GM21786 (cell line): ENCODE measurements around the gene BTBD1.

ENCODE experiments used
- ATAC-seq: cut with Tn5 transposase; IDR thresholded peaks from one replicate; pipeline ENCODE4 v1.9.1; 2021; ENCODE audit not compliant: unreplicated experiment

Gene BTBD1

DNA sequence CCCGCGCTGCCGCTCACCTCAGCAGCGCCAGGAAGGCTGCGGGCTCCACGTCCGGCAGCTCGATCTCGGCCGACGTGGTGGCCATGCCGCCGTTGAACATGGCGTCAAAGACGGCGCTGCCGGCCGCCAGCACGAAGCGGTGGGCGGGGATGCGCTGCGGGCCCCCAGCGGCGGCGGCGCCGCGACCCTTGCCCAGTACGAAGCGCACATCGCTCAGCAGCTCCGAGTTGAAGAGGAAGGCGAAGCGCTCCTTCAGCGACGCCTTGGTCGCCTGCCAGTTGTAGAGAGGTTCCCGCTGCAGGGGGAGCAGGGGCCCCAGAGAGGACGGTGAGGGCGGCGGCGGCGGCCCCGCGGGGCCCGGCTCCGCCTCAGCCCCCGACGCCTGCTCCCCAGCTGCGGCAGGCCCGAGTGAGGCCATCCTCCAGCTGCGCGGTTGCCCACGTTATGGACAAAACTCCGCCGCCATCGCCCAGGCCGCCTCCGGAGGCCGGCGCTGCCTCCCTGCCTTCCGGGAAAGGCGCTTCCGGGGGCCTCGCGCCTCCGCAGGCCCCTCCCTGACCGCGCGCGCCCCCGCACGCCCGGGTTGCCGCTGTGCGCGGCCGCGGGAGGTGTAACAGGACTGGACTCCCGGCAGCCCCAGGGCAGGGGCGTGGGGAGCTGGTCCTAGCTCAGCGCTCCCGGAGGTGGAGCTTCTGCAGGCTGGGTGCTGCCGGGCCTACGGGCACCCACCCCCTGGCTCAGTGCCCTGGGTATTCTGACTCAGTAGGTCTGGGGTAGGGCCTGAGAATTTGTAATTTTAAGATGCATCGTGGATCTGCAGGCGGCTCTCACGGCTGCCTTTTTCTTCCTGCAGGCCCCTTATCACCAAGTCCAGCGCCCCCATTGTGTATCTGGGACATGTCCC is at the start of gene BTBD1:
BTBD1 (minus strand) TSS at position 519 of the 904 bp plus-strand sequence; CDS start at position 418, 101 bp downstream.
- peak; percentile 81 for ATAC-seq

DNA sequence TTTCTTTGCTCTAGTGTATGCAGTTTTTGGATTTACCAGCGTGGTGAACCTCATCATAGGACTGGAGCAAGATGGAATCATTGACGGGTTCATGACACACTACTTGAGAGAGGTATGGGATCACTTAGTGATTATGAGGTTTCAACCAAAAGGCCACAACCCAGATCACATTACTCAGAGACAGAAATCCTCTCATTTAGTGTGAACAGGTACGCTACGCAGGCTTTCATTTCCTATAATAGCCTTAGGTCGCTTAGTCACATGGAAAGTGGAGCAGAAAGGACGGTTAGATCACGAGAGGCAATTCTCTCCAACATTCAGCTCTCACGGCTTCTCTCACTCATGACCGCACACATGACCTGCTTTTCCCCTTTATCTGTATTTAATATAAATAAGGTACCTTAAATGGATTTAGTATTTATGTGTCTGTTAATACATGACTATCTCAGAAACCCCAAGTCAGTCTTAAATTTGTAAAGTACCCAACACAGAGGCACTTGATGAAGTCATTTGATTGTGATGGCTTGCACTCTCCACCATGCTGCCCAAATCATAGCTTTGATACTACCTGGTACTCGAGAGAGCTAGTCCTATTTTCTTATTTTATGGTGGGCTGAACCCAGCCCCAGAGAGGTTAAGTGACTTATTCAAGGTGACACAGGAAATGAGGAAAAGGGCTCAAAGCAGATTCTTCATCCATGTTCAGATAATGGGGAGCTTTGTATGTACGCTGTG is 48.9 kb upstream of the BTBD1 start:
- ATAC-seq: peak; percentile 88

DNA sequence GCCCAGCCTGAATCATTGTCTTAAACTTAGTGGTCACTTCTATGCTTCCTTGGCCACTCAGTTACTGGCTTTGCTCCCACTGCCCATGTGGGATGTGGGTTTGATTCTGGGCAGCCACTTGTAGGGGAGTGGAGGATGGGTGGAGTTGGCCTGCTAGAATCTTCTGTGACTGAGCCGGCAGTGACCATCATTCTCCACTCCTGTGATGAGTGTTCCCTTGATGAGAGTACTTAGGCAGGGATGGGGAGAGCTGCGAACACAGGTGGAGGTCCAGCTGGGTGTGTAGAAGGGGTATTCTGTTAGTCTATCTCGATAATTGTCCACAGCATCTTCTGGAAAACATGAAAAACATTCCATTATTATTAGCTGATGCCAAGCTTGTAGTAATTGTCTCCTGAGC is 48.4 kb upstream of the BTBD1 start:
- ATAC-seq: no peak

DNA sequence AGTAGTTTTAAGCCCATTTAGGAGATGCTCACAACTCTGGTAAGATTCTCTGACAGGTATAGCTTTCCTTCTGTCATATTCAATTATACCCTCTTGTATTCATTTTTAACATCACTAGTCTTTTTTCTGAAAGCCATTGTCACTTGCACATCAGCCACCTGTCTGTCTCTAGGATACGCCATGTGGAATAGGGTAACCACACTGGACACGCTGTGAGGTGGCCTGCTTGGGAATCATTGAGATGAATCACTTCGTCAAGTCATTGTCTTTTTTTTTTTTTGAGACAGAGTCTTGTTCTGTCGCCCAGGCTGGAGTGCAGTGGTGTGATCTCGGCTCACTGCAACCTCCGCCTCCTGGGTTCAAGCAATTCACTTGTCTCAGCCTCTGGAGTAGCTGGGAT is 47.8 kb upstream of the BTBD1 start:
- no peak for ATAC-seq

DNA sequence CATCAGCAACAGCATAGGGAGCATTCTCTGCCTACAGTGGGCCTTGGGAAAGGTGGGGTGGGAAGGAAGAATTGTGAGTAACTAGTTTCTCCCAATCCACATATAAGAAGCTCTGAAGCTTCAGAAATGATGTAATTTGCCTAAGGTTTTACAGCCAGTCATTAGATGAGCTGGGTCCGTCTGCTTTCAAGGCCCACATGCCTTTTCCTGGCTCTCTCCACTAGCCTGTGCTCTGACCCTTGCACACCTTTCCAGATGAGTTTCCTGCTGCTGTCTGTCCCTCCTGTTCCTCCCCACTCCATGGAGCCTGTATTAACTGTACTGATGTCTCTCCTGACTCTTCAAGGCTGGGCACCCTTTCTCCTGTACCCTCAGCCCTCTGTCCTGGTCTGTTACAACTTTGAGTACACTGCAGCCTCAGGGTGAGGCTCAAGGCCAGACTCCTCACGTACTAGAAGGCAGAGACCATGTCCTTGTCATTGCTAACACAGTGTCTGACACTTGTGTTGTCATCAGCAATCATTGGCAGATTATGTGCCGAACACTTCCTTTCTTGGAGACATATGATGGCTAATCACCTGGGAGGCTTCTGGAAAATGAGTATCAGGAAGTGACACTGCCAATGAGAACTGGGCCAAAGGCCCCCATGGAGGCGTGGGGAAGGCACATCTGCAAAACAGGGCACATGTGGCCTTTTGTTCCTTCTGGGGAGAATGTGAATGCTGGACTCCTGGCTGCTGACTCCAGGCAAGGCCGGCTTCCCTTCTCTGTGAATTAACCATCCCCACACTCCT is 47.0 kb upstream of the BTBD1 start:
- ATAC-seq: no peak

DNA sequence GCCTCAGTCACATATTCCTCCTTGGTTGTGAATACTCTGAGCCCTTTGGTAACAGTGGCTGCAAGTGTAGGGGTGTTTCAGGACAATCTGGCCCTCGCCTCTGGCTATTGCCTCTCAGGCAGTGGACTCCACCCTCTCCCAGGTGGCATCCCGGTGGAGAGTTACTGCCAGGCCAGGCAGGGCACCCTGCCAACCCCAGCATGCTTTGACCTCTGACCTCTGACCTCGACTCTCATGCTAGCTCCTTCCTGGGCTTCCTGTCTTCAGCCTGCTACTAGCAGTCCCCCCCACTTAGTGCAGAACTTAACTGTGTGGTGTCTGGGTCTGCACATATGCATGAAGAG is 45.9 kb upstream of the BTBD1 start:
- no peak for ATAC-seq

DNA sequence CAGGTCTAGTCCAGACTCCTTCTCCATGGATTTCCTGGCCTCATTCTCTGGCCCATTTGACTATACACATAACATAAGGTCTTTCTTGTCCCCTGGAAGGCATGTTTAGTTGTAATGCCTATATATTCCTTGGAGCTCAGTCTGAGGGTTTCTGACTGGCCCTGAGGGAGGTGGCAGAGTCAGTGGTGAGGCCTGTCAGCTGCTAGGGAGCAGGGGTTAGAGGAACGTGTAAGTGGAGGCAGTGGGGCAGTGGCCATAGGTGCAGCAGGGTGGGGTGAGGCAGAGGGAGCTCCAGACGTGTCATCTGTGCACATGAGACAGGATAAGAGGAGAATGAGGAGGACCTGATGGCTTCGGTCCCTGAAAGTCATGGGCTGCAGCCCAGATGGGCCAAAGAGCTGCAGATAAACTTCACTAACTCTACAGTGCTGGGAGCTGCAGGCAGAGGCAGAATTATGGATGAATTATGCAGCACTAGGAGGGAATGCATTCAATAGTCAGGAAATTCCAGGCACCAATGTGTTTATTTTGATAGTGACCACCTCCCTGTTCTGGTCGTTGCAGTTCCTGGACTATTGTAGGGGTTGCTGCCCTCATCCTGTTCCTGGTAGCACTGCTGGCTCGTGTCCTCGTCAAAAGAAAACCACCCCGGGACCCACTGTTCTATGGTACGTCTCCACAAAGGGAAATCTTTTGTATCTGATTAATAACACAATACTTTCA is 45.3 kb upstream of the BTBD1 start:
- ATAC-seq: no peak

DNA sequence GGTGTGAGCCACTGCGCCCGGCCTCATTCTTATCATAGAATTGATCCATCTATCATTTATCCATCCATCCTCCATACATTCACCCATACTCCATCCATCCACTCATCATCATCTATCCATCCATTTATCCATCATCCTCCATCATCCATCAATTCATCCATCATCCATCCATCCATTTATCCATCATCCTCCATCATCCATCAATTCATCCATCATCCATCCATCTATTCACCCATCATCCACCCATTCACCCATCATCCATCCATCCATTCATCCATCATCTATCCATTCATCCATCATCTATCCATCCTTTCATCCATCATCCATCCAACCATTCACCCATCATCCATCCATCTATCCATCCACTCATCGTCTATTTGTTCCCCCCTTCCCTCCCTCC is 44.1 kb upstream of the BTBD1 start:
- ATAC-seq: no peak

DNA sequence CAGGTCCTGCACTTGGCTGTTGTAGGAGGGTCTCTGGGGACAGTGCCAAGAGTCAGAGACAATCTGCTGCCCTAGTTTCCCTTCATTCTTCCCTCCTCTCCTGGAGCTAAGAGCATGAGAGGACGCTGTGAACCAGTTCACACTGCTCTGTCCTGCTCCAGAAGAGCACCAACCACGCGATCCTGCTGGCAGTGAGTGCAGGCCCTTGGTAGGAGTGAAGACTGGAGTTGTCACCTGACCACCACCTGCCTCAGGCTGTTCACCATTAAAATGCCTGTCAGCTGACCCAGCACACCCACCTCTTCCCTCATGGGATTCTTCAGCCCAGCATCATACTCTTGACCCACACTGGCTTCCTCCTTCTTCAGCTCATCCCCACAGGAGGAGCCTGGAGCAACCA is 43.3 kb upstream of the BTBD1 start:
- ATAC-seq: no peak

DNA sequence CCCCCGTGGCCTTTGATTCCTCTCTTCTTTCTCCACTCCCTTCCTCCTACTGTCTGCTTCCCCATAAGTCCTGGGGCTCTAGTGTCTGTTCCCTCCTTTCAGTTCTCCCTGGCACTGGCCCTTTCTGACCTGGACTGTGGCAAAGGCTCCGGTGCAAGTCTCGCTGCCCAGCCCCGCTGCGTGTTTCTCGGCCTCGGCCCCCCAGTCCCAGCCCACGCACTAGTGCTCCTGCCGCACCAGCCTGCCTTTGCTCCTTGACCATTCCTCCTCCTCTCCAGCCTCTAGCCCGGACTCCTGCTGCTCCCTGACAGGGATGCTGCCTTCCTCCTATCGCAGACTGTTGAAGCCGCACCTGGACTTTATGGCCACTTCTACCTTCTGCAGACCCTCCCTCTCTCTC is 42.5 kb upstream of the BTBD1 start:
- ATAC-seq: no peak

DNA sequence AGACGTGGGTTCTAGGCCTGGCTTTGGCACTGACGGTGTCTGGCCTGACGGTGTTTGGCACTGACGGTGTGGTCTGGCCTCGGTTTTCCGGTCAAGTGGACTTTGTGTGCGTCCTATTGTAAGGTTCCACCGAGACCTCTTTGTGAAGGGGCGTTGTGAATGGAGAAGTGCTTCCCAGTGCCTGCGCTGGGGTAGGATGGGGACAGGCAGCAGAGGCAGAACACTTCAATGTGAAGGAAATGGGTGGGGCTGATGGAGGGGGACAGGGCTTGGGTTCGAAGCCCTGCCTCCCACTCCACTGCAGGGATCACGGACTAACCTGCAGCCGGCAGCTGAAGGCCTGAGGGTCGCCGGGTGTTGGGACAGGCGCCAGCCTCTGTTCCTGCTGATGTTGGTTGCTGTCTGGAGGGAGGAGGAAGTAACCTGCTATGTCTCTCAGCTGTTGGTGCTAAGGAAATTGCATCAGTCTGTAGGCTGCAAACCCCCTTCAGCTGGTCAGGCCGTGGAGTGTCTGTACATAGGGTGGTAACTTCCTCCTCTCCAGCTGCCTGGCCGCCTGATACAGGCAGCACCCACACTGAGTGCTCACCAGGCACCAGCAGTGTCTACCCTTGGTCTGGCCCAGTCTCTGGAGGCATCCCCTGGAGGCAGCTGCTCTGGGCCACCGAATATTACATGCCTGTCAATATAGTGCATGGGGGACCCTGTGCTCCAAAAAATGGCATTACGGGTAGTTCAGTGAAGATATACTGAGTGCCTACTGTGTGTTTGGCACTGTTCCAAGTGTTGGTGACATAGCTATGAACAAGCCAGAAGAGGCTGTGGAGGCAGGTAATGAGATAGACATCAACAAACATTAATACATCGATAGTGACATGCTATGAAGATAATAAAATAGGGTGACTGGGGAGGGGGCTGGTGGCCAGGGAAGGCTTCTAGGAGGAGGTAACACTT is 41.5 kb upstream of the BTBD1 start:
- peak; percentile 76 for ATAC-seq

DNA sequence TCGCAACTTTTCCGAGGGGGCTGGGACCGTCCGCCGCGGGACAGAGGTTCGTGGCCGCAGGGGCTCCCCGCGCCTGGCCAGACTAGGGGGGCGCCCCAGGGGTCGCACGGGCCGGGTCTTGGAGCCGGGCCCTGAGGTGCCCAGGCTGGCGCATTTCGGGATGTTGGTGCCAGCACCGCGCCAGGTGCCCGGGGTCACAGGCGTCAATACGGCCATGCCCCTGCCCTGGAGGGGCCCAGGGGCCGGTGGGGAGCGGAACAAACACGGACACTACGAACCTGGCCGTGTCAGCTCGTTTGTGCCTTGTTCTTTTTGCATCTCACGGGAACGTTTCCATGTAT is 40.8 kb upstream of the BTBD1 start:
- ATAC-seq: no peak

DNA sequence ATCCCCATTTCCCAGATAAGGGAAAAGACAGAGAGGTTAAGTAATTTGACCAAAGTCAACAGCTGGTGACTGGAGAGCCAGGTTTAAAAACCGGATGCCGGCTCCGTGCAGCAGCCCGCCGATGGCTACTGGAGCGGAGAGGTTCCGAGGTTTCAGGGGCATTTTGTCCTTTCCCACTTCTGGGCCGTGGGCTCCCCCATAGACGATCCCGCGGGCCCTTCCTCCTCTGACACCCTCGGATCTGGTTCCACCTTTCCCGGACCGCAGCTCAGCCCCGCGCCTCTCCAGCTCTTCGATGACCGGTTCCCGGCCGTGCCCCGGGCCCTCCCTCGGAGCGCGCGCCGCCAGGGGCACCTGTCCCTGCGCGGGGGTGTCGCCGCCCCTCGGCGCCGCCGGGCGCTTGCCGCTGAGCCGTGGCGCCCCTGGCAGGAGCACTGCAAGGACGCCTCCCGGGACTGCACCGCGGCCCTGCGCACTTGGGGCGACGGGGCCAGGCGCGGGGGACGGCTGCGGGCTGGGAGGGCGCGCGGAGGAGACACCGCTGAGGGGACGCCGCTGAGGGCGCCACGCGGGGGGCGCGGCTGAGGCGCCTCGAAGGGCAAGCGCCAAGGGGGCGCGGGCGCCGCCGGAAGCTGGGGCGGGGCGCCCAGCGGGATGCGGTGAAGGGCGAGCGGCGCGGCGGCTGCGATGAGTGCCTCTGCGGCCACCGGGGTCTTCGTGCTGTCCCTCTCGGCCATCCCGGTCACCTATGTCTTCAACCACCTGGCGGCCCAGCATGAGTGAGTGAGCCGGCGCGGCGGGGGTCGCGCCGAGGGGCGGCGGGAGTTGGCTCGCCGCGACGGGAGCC is 40.2 kb upstream of the BTBD1 start, which contains the start of gene TM6SF1:
TM6SF1 (plus strand) TSS at position 652 of the 847 bp plus-strand sequence; CDS start at position 688, 36 bp downstream.
- no peak for ATAC-seq

DNA sequence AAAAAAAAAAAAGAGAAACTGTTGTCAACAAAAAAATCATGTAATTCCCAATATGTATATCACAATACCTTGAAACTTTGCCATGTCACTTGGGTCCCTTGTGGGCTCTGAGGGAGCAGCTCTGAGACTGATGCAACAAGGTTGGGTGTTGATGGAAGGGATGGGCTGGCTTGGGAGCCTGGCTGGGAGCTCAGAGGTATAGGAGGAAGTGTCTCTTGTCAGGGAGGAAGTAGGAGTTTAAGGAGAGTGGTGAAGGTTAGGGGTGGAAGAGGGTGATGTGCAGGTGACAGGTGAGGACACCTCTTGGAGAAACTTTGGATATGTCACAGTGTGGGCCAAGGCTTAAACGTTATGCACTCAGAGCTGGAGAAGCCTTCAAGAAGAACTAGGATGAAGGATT is 38.4 kb upstream of the BTBD1 start:
- ATAC-seq: no peak

DNA sequence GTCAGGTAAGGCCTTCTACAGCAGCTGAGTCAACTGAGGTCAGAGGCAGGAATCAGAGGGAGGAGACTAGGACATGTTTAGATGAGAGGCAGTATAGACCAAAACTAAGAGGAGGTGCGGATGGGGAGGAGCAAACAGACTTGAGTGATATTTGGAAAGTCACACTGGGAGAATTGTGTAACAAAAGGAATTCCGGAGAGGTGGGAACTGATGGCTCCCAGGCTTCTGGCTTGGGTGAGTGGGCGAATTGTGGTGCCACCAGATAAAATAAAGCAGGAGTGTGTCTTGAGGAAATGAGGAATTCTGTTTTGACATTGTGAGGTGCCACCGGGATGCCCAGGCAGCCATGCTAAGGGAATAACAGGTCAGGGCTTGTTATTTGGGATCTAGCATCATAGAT is 37.1 kb upstream of the BTBD1 start:
- ATAC-seq: no peak

DNA sequence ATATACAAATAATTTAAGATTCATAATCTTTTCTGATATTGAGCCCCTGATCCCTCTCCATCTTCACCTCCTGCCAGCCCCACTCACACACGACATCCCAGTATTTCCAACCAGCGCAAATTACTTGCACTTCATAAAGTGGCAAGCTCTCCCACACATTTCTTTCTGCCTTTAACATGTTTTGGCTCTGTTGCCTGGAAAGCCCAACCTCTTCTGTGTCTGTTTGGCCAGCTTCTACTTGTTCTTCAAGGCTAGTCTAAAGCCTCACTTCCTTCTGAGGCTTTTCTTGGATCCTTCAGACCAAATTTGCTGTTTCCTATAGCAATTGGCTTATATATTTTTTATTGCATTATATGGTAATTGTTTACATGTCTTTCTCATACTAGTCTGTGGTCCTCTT is 35.3 kb upstream of the BTBD1 start:
- no peak for ATAC-seq

DNA sequence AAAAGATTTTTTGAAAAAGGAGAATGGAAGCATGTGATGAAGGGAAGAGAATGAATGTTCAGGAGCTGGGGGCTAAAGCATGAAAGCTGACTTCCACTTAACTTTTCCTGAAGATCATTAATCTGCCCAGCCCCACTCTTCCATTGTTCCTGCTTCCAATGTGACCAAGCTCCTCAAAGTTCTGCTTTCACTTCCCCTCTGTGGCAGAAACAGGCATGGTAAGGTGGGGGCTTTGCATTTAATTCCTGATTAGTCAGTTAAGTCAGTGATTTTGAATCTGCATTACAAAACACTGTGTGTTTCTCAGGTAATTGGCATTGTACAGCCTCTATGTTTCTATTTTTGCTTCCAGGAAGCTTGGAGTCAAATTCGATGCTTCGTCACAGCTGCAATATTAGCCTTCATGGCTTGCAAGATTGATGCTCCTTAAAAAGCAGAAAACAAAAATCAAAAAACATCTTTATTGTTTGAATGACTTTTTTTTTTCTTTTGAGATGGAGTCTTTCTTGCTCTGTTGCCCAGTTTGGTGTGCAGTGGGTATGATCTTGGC is 33.1 kb upstream of the BTBD1 start:
- ATAC-seq: no peak

DNA sequence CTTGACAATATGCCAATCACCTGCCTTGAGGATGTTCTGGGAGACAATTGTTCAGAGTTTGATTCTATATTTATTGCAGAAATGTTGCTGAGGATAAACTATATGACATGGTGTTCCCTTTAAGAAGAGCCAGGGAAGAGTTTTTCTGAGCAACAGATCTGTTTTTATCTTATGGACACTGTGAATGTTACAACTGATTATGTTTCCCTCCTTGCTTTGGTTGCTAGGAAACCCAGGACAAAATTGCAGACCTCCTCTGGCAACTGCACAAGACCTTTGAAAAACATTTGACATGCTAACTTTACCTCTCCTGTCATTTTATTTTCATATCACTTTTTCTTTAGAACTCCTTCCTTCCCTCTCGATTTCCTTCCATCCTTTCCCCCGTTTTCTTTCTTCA is 32.2 kb upstream of the BTBD1 start:
- no peak for ATAC-seq

DNA sequence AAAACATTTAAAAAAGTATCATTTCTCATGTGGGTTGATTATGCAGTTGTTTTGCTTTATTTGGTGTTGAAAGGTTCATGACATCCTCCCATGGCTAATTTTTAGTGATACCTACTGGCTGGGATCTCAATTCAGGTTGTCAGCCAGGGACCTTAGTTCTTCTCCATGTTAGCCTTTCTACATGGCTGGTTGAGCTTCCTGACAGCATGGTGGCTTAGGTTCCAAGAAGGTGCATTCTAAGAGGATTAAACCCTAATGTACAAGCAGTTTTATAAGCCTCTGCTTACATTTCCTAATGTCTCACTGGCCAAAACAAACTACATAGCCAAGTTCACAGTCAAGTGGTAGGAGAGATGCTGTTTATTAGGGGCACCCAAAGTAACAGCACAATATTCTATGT is 31.0 kb upstream of the BTBD1 start:
- ATAC-seq: no peak
